Spinal cord (tissue), 10 donors: ENCODE measurements around the gene B4GALT4. TPM values are rescaled to one million over a fixed set of nuclear protein-coding genes. Genes with fewer than 3 reads are reported as not detected.
A peak's percentile ranks its signal among the peaks of the same experiment; 100 is the strongest.
"Not testable (repeated sequence)": the region's sequence is repeated elsewhere in the genome, so short reads cannot be mapped to it uniquely, and the experiment has no call there.

Source experiments
- DNase-seq, 6 donors: peaks; one replicate each; pipeline versions ENCODE4 v3.0.0 to v3.0.0-alpha.2; 2013 to 2015; ENCODE audit warnings: low spot score in 6 of 6, low read depth in 4 of 6
- H3K27ac ChIP-seq: one replicate; pipeline ENCODE4 v1.5.1; 2013; ENCODE audit warnings: low read depth, low read length, control low read depth
- H3K27me3 ChIP-seq: one replicate; pipeline ENCODE4 v1.6.1; 2013; ENCODE audit warnings: low read length; ENCODE audit not compliant: control insufficient read depth, insufficient read depth
- H3K36me3 ChIP-seq: one replicate; pipeline ENCODE4 v1.6.1; 2013; ENCODE audit warnings: low read length; ENCODE audit not compliant: control insufficient read depth, insufficient read depth
- H3K4me1 ChIP-seq: one replicate; pipeline ENCODE4 v1.6.1; 2013; ENCODE audit warnings: low read length; ENCODE audit not compliant: control insufficient read depth, insufficient read depth
- H3K4me3 ChIP-seq: one replicate; pipeline ENCODE4 v1.5.1; 2013; ENCODE audit warnings: low read depth, low read length, control low read depth
- H3K9me3 ChIP-seq: one replicate; pipeline ENCODE4 v1.6.1; 2013; ENCODE audit warnings: low read length; ENCODE audit not compliant: control insufficient read depth, insufficient read depth
- WGBS: methylation state at CpG from one replicate; pipeline ENCODE4 v1.1.5; 2013; ENCODE audit warnings: missing lambda C conversion rate; ENCODE audit not compliant: insufficient coverage; 5-methylcytosine and 5-hydroxymethylcytosine counted together
- long read RNA-seq, 4 donors: transcript quantifications; one replicate each; lab custom pipeline, GENCODE V29; 2026
- polyA plus RNA-seq, 2 donors: library from polyadenylated mRNA; unstranded; fragments of 120-200 nt; gene quantifications; one replicate each; pipeline ENCODE4 v1.2.1, GENCODE V29; 2013; ENCODE audit not compliant: insufficient read length in 2 of 2
- total RNA-seq, 2 donors: library from RNA; depleted of rRNA in 1 of 2; stranded (reverse); fragments of 120-200 nt in 1 of 2; fragments of >200 nt in 1 of 2; gene quantifications; one replicate each; pipeline versions ENCODE4 v1.2.3 to v1.2.4, GENCODE V29; 2013 to 2014
- donor health status: healthy.

The B4GALT4 gene
- 10 to 100 TPM; 19.1 to 37.9 TPM for total RNA-seq
- 10 to 100 TPM; 20.3 to 21.0 TPM for polyA plus RNA-seq
- long read RNA-seq, donor 1, full-length matches to known transcripts = 7 of 7 reads
- long read RNA-seq, donor 1, partial matches to known transcripts = 0 of 7 reads
- long read RNA-seq, donor 1, other reads (novel, unspliced or antisense) = 0 of 7 reads
- long read RNA-seq, donor 2 = 0 reads
- long read RNA-seq, donor 3, partial matches to known transcripts = 0 of 2 reads
- long read RNA-seq, donor 3, other reads (novel, unspliced or antisense) = 0 of 2 reads
- long read RNA-seq, donor 4, full-length matches to known transcripts = 7 of 7 reads
- long read RNA-seq, donor 4, partial matches to known transcripts = 0 of 7 reads
- long read RNA-seq, donor 4, other reads (novel, unspliced or antisense) = 0 of 7 reads

DNA sequence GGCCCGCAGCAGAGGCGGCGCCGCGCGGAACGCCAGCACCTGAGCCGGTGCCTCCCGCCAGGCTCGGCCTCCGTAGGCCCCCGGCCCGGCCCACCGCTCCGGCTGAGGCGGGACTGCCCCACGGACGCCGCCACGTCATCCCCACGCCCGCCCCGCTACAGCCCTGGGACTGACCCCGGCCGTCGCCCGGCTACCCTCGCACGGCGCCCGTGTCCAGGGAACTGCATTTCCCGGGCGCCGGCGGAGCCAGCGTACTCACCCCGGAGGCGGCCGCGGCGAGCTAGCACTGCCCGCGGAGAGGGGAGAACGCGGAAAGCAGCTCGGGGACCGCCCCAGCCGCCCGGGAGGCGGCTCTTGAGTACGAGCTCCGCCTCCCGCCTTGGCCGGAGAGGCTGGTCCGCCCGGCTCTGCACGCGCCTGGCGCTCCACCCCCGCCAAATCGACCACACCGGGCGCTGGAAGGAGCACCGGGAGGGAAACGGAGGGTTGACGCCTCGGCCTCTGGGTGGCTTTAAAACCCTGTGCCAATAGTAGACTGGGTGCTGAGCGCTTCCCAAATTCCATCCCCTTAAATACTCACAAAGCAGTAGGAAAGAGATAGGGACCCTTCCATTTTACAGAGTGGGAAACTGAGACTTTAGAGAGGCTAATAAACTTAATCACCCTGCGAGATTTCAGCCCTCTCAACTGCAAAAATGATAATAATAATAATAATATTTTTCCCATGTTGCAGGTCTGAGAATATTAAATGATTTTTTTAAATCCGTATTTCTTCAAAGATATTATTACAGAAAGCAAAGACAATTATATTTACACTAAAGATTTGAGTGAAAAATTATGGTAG, at the start of gene B4GALT4:
Gene B4GALT4, minus strand, starts transcription at position 288 of the 844 bp plus-strand sequence. CDS start 10,779 bp downstream, outside the sequence.
- H3K4me3 ChIP-seq = peak within 1 kb of the TSS; percentile 61
- peaks cover 2% of the 10 kb centered on the region for H3K36me3 ChIP-seq
- H3K4me1 ChIP-seq = peaks cover 10% of the 10 kb centered on the region
- peak within 1 kb of the TSS; percentile 76 for H3K27ac ChIP-seq
- WGBS = 0% methylated on average over 61 of the region's 70 CpGs
- no peaks in the 10 kb centered on the region for H3K27me3 ChIP-seq
- peak; percentile 61 to 94 (median 74) for DNase-seq
- no peaks in the 10 kb centered on the region for H3K9me3 ChIP-seq

- no peak overlapping the region for H3K4me3 ChIP-seq
- no peak for DNase-seq
- H3K36me3 ChIP-seq = no peaks in the 10 kb centered on the region
- H3K27ac ChIP-seq = no peak overlapping the region
- H3K27me3 ChIP-seq = peaks cover 3% of the 10 kb centered on the region
- H3K4me1 ChIP-seq = peaks cover 9% of the 10 kb centered on the region
- WGBS = 100% methylated on average over 2 of the region's 2 CpGs
- H3K9me3 ChIP-seq = peaks cover 4% of the 10 kb centered on the region
Observed at GRCh38 chr3:119289404-119289770, 48.7 kb upstream of the B4GALT4 start.

GRCh38 chr3:119288669-119289403, 48.2 kb upstream of the B4GALT4 start:
- Histone ChIP-seq H3K36me3 (no peaks in the 10 kb centered on the region), H3K27ac (no peak overlapping the region), H3K9me3 (peaks cover 4% of the 10 kb centered on the region), H3K27me3 (no peaks in the 10 kb centered on the region), H3K4me1 (peaks cover 8% of the 10 kb centered on the region), H3K4me3 (no peak overlapping the region)
- DNase-seq = no peak
- 83% methylated on average over 3 of the region's 3 CpGs for WGBS

GRCh38 chr3:119279584-119280243, 39.0 kb upstream of the B4GALT4 start:
- H3K27me3 ChIP-seq = no peaks in the 10 kb centered on the region
- peak overlapping the region; percentile 87 for H3K27ac ChIP-seq
- DNase-seq = peak in 2 of 6 donors; percentile 30 to 40
- H3K9me3 ChIP-seq = peaks cover 6% of the 10 kb centered on the region
- H3K4me3 ChIP-seq = no peak overlapping the region
- no peaks in the 10 kb centered on the region for H3K36me3 ChIP-seq
- WGBS = 33% methylated on average over 3 of the region's 5 CpGs
- peaks cover 12% of the 10 kb centered on the region for H3K4me1 ChIP-seq

DNA sequence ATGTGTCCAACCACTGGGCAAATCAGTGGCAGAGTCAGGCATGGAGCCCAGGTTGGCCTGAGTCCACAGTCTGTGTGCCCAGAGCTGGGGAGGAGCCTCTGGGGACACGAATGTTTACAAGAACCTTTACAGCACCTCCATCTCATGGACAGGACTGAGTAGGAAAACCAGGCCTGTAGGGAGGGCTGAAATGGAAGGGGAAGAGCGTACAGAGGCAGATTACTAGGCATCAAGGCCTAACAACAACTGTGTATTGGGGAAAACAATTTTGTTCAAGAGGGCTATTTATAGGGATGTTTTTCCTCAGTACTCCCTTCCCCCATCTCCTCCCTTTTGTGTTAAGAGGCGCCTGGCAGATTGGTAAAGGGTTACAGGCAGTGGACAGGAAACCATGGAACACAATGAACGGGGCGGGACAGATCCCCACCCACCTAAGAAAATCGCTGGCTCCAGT, 38.5 kb upstream of the B4GALT4 start:
- Histone ChIP-seq H3K4me3 (no peak overlapping the region), H3K27me3 (no peaks in the 10 kb centered on the region), H3K27ac (peak overlapping the region; percentile 87), H3K9me3 (peaks cover 6% of the 10 kb centered on the region), H3K36me3 (no peaks in the 10 kb centered on the region), H3K4me1 (peaks cover 12% of the 10 kb centered on the region)
- DNase-seq = peak in 3 of 6 donors; percentile 42 to 61 (median 58)
- 20% methylated on average over 1 of the region's 6 CpGs for WGBS

DNA sequence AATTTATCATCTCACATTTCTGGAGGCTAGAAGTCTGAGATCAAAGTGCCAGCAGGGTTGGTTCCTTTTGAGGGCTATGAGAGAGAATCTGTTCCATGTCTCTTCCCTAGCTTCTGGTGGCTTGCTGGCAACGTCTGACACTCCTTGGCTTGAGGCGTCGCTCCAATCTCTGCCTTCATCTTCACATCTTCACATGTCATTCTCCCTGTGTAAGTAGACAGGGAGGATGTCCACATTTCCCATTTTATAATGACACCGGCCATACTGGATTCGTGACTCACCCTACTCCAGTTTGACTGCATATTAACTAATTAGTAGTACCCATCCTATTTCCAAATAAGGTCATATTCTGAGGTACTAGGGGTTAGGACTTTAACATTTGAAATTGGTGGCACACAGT, 36.0 kb upstream of the B4GALT4 start:
- WGBS = no CpG with 5 or more reads among the region's 5 CpGs

GRCh38 chr3:119270212-119270611, 29.5 kb upstream of the B4GALT4 start:
- not testable (repeated sequence) for H3K27me3 ChIP-seq, DNase-seq
- WGBS = no CpG with 5 or more reads among the region's 2 CpGs

More for the DNA sequence above, 36.0 kb upstream of the B4GALT4 start:
- H3K36me3 ChIP-seq = no peaks in the 10 kb centered on the region
- no peaks in the 10 kb centered on the region for H3K27me3 ChIP-seq
- H3K9me3 ChIP-seq = no peaks in the 10 kb centered on the region
- H3K4me3 ChIP-seq = no peak overlapping the region
- DNase-seq = no peak
- H3K4me1 ChIP-seq = peaks cover 12% of the 10 kb centered on the region
- no peak overlapping the region for H3K27ac ChIP-seq

DNA sequence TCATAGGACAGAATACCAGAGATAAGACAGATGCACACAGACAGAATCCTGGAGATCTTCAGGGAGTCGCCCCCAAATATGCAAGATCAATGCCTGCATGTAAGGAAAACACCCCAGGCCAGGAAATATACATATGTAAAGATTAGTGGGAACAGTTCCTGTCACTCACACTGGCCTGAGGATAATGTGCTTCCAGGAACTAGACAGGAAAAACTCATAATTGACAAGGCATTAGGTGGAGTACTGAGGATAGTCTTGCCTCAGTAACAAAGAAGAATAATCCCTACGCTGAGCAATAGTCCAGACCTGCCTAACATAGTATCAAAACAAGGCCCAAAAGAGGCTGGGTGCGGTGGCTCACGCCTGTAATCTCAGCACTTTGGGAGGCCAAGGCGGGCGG, 20.4 kb upstream of the B4GALT4 start:
- no peak for DNase-seq
- no peak overlapping the region for H3K27ac ChIP-seq
- no CpG with 5 or more reads among the region's 6 CpGs for WGBS
- H3K4me1 ChIP-seq = no peaks in the 10 kb centered on the region
- H3K36me3 ChIP-seq = no peaks in the 10 kb centered on the region
- H3K9me3 ChIP-seq = no peaks in the 10 kb centered on the region
- H3K4me3 ChIP-seq = no peak overlapping the region
- no peaks in the 10 kb centered on the region for H3K27me3 ChIP-seq

More at GRCh38 chr3:119270212-119270611, 29.5 kb upstream of the B4GALT4 start:
- H3K4me1 ChIP-seq, H3K27ac ChIP-seq, H3K9me3 ChIP-seq, H3K4me3 ChIP-seq, H3K36me3 ChIP-seq: not testable (repeated sequence)

DNA sequence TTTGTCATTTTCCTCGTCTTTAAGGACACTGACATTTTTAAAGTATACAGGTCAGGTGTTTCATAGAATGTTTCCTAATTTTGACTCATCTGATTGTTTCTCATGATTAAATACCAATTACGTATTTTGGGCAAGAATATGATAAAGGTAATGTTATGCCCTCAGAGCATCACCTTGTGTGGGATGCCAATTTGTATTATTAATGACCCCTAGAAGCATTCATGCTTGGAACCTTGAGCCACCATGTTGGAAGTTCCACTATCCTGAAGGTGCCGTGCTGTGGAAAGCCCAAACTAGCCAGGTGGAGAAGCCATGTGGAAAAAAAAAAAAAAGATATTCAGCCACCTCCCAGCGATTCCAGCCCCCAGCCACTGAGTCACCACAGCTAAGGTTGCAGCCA, 19.1 kb upstream of the B4GALT4 start:
- H3K9me3 ChIP-seq = no peaks in the 10 kb centered on the region
- H3K4me3 ChIP-seq = no peak overlapping the region
- H3K27me3 ChIP-seq = no peaks in the 10 kb centered on the region
- H3K27ac ChIP-seq = no peak overlapping the region
- 86% methylated on average over 1 of the region's 4 CpGs for WGBS
- H3K4me1 ChIP-seq = no peaks in the 10 kb centered on the region
- DNase-seq = no peak
- H3K36me3 ChIP-seq = no peaks in the 10 kb centered on the region
